ENCODE measurements around the gene CKAP2.
A peak's percentile ranks its signal among the peaks of the same experiment; 100 is the strongest.
"Not testable (repeated sequence)": the region's sequence is repeated elsewhere in the genome, so short reads cannot be mapped to it uniquely, and the experiment has no call there.

CKAP2 gene

GRCh38 chr13:52451135-52451804 lies 4.0 kb upstream of the CKAP2 start:
- no peak for DNase-seq

- no peak for DNase-seq
These were observed 2.8 kb upstream of the CKAP2 start for GRCh38 chr13:52452470-52452869.

DNA sequence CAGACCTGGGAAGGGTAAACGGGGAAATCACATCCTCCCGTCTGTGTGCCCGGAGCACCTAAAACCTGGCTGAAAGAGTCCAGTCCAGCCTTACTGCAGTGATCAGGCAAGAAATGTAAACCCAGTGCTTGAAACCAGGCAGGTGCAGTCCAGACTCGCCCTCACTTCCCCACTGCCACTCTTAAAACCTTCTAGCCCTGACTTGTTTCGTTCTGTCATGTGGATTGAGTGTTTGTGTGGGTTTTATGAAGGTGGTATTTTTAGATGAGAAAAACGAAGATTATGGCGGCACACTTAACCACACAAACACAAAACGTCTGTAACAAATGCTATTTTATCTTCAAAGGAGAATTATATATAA lies 839 bp upstream of the CKAP2 start:
- DNase-seq: no peak

DNA sequence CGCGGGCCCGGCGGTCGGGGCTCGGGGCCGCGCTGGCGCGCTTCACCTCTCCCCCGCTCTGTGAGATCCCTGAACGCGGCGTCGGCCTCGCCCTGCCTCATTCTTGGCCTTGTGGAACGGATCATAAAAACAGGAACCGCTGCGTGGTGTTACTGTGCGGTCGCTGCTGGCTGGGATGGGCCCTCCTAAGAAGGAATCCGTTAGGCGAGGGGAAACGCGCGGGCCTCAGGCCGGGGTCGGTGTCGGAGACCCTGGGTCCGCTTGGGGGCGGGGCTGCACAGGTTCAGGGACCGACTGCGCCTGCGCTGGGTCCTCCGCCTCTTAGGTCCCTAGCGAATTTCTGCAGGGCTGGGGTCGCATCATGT lies 381 bp downstream of the CKAP2 start:
- DNase-seq: peak; percentile 91

GRCh38 chr13:52459668-52460067 lies 4.4 kb downstream of the CKAP2 start:
- DNase-seq: no peak

GRCh38 chr13:52461265-52461664 lies 6.0 kb downstream of the CKAP2 start:
- DNase-seq: no peak

GRCh38 chr13:52463526-52463925 lies 8.2 kb downstream of the CKAP2 start:
- no peak for DNase-seq

- not testable (repeated sequence) for DNase-seq
These were observed 13.2 kb downstream of the CKAP2 start for GRCh38 chr13:52468487-52468886.

DNA sequence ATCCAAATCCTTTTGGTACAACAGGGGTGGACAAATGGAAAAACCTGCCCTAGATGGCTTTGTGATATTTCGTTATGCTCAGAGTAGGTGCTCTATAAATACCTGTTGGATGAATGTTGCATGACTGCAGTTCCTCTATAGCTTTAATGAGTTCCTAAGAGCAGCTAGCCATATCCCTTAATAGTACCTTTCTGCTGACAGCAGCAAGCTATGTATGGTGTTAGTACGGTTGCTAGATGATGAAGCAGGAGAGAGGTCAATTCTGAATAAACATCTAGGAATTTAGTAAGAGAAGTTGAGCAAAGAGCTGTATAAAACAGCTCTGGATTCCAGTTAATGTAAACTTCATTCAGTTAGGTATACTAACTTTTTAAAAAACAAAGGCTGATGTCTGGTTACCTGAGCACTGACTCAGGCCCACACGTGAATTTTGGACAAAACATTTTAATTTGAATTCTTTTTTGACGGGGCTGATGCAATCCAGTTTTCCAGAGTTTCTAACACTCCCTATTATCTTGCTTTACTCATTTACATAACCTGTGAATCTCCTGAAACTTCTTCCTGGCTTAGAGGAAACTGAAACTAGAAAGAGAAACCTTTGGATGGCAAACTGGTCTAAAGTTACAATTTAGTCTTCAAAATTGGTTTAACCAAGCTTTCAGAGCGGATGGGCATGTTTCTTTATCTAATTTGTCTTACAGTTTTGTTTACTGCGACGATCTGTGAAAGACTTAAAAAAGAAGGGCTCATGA lies 25.6 kb downstream of the CKAP2 start:
- not testable (repeated sequence) for DNase-seq

DNA sequence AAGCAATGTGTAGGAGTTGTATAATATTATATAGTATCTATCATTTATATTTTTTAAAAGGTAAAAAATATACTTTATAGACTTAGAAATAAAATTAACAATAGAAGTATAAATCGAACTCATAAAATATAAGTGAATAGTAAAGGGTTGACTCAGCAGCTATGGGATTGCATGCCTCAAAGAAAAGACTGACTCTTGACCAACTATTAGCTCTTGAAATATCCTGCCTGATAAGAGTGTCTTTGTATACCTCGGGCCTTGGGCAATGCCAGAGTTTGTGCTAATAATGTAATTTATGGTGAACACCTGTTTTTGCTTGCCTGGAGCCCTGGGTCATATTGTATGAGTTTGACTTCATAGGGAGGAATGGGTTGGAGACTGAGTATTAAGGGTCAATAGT lies 31.8 kb downstream of the CKAP2 start:
- not testable (repeated sequence) for DNase-seq

- not testable (repeated sequence) for DNase-seq
These were observed 33.5 kb downstream of the CKAP2 start for GRCh38 chr13:52488763-52489162.

- not testable (repeated sequence) for DNase-seq
These were observed 35.7 kb downstream of the CKAP2 start for GRCh38 chr13:52491015-52491414.

- not testable (repeated sequence) for DNase-seq
These were observed 39.0 kb downstream of the CKAP2 start for GRCh38 chr13:52494241-52494640.

- DNase-seq: not testable (repeated sequence)
These were observed 42.7 kb downstream of the CKAP2 start for GRCh38 chr13:52497979-52498378.

GRCh38 chr13:52502277-52502676 lies 47.0 kb downstream of the CKAP2 start:
- DNase-seq: not testable (repeated sequence)

DNA sequence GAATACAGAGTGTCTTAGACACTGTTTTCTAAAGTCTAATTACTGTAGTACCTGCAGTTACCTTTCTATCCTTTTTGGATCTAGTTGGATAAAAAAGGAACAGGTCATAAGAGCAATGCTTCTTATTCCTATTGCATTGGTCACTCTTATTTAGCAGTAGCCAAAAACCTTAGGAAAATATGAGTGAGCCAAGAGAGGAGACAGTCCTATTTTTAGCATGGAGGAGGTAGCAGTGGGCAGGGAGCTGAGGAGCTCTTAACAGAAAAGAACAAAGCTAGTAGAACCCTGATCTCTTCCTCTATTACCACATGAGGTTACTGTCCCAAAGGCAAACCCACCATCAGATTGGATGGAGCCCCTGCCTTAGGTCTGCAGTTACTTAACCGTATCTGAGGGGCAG lies 50.6 kb downstream of the CKAP2 start:
- DNase-seq: not testable (repeated sequence)

GRCh38 chr13:52509532-52509931 lies 54.3 kb downstream of the CKAP2 start:
- DNase-seq: not testable (repeated sequence)

GRCh38 chr13:52510221-52510797 lies 55.0 kb downstream of the CKAP2 start:
- not testable (repeated sequence) for DNase-seq

DNA sequence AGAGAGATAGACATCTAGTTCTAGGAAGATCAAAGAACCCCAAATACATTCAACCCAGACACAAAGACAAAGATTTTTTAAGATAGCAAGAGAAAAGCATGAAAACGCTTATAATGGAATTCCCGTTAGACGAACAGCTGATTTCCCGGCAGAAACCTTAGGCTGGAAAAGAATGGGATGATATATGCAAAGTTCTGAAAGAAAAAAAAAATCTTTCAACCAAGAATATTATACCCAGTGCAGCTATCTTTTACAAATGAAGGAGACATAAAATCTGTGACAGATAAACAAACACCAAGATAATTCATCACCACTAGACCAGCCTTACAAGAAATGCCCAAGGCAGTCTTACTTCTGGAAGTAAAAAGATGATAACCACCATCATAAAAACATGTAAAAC lies 56.3 kb downstream of the CKAP2 start:
- not testable (repeated sequence) for DNase-seq

- DNase-seq: not testable (repeated sequence)
These were observed 58.8 kb downstream of the CKAP2 start for GRCh38 chr13:52513957-52514596.

DNA sequence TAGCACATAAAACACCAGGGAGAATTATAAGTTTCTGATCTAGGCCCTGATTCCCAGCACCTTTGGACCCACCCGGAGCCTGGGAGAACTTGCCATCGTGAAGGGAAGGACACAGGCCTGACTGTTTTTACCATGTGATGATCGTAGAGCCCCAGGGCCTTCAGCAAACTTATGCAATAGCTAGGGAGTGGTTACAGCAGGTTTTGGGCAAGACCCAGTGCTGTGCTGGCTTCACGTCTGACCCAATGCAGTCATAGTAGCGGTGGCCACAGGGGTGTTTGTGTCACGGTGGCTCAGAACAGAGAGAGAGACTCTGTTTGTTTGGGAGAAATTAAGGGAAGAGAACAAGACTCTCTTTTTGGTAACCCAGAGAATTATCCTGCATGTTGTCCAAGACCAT lies 68.0 kb downstream of the CKAP2 start:
- not testable (repeated sequence) for DNase-seq

Measured in activated CD8-positive, alpha-beta memory T cell treated with anti-CD3 and anti-CD28 coated beads, Interleukin-2, amount 50 U/mL, for 48 hours (primary cell).